ENCODE results near the gene KRTAP5-10.

- TF ChIP-seq CTCF (IDR thresholded peaks at IDR 0.05) (no peak), POLR2A (IDR thresholded peaks at IDR 0.05) (no peak), EP300 (IDR thresholded peaks at IDR 0.05) (no peak)
Observed at GRCh38 chr11:71542382-71542781, 23.0 kb upstream of the KRTAP5-10 start.

Measured in tibial nerve (tissue), 4 donors.